Neural progenitor cell (in vitro differentiated cells): ENCODE results near the gene ITPR1. TPM values are rescaled to one million over a fixed set of nuclear protein-coding genes. Genes with fewer than 3 reads are reported as not detected.

Experiments
- DNase-seq: peaks from one replicate; pipeline ENCODE4 v3.0.0-alpha.2; 2016; ENCODE audit warnings: low spot score
- H2AFZ ChIP-seq: fragments of 200-600 bp; sonication (generic); replicated peaks from 2 replicates; pipeline ENCODE4 v1.6.1; 2016; ENCODE audit warnings: antibody characterized with exemption
- H3F3A ChIP-seq: fragments of 200-600 bp; sonication (generic); 2 replicates; pipeline ENCODE4 v1.6.1; 2016; ENCODE audit warnings: antibody characterized with exemption, low read depth
- H3K27ac ChIP-seq: fragments of 200-600 bp; sonication (generic); 2 replicates; pipeline ENCODE4 v1.5.1; 2016; ENCODE audit warnings: mild to moderate bottlenecking
- H3K27me3 ChIP-seq: fragments of 200-600 bp; sonication (generic); 2 replicates; pipeline ENCODE4 v1.6.1; 2016; ENCODE audit warnings: mild to moderate bottlenecking, moderate library complexity
- H3K36me3 ChIP-seq: fragments of 200-600 bp; sonication (generic); 2 replicates; pipeline ENCODE4 v1.5.1; 2016
- H3K4me1 ChIP-seq: fragments of 200-600 bp; sonication (generic); 2 replicates; pipeline ENCODE4 v1.6.1; 2016; ENCODE audit warnings: mixed run types
- H3K4me2 ChIP-seq: fragments of 200-600 bp; sonication (generic); 2 replicates; pipeline ENCODE4 v1.6.1; 2016
- H3K4me3 ChIP-seq: fragments of 200-600 bp; sonication (generic); 2 replicates; pipeline ENCODE4 v1.5.1; 2016
- H3K79me2 ChIP-seq: fragments of 200-600 bp; sonication (generic); 2 replicates; pipeline ENCODE4 v1.6.1; 2016; ENCODE audit warnings: low read depth
- H3K9ac ChIP-seq: fragments of 200-600 bp; sonication (generic); 2 replicates; pipeline ENCODE4 v1.6.1; 2016
- H3K9me3 ChIP-seq: fragments of 200-600 bp; sonication (generic); 2 replicates; pipeline ENCODE4 v1.5.1; 2016; ENCODE audit warnings: low read depth
- H4K20me1 ChIP-seq: fragments of 200-600 bp; sonication (generic); 2 replicates; pipeline ENCODE4 v1.6.1; 2016; ENCODE audit warnings: low read depth
- H3K27ac Mint-ChIP-seq: 3 replicates; pipeline ENCODE4 v1.8.0; 2021; ENCODE audit warnings: mixed read lengths
- H3K27me3 Mint-ChIP-seq: 2 replicates; pipeline ENCODE4 v1.8.0; 2022; ENCODE audit warnings: low read depth, mild to moderate bottlenecking, inconsistent platforms, moderate library complexity, mixed read lengths; ENCODE audit not compliant: insufficient read depth
- H3K36me3 Mint-ChIP-seq: 3 replicates; pipeline ENCODE4 v1.8.0; 2021; ENCODE audit warnings: mixed read lengths
- H3K4me1 Mint-ChIP-seq: 3 replicates; pipeline ENCODE4 v1.8.0; 2021; ENCODE audit warnings: mixed read lengths
- H3K4me3 Mint-ChIP-seq: 3 replicates; pipeline ENCODE4 v1.8.0; 2021; ENCODE audit warnings: mild to moderate bottlenecking, moderate library complexity, mixed read lengths
- H3K9me3 Mint-ChIP-seq: 3 replicates; pipeline ENCODE4 v1.8.0; 2020; ENCODE audit warnings: mixed read lengths
- EZH2 ChIP-seq: fragments of 200-600 bp; sonication (generic); IDR thresholded peaks from 2 replicates; pipeline ENCODE4 v1.6.1; 2017; ENCODE audit warnings: antibody characterized with exemption, mild to moderate bottlenecking, moderate library complexity
- EZH2phosphoT487 ChIP-seq: fragments of 200-600 bp; sonication (generic); IDR thresholded peaks from 2 replicates; pipeline ENCODE4 v1.6.1; 2017; ENCODE audit warnings: antibody characterized with exemption
- total RNA-seq: library from RNA; depleted of rRNA; stranded (reverse); fragments of >200 nt; gene quantifications from 2 replicates; pipeline ENCODE4 v1.2.3, GENCODE V29; 2015; ENCODE audit warnings: low replicate concordance
- TF ChIP-seq, protein P1 (sequence below): fragments of 200-600 bp; sonication (generic); IDR thresholded peaks from 2 replicates; pipeline ENCODE4 v1.5.1; 2017; ENCODE audit warnings: antibody characterized with exemption, mild to moderate bottlenecking

Gene ITPR1
- total RNA-seq, 1 donor from 2014 or later: 5.0 TPM

DNA sequence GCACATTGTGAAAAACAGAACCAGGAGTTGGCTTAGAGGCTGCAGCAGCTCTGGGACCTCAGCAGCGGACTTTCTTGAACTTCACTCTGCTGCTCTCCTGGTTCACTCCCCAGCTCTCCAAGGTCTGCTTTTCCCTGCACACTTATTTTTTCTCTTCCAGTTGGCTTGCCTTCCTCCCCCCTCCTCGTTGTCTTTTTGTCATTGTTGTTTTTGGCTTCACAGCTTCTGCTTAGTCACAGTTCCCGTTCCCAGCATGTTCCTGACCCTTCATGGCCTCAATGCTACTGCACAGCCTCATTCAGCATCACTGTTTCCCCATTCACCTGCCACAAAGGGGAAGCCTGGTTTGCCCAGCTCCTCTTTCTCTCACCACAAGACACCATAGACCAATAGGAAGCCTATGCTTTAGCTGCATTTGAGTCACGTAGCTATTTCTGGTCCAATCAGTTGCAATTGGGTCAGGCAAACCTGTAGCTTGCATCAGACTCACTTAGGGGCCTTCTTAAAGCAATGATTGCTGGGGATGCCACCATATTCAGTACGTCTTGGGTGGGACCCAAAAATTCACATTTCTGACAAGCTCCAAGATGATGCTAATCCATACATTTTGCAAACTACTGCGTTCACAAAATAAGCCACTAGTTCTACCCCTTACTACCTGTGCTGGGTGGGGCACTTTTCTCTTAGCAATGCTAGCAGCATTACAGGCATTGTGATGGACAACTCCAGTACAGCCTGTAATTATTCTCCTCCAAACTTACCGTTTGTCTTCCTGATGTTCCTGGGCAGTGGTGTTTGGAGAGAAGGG is 18.3 kb upstream of the ITPR1 start:
- H3K4me3 ChIP-seq: no peak overlapping the region
- no peaks in the 10 kb centered on the region for H3K36me3 ChIP-seq
- H3K79me2 ChIP-seq: no peaks in the 10 kb centered on the region
- peaks cover 9% of the 10 kb centered on the region for H3K4me1 ChIP-seq
- no peaks in the 10 kb centered on the region for H3K27me3 Mint-ChIP-seq
- peak overlapping the region; percentile 27 for H3K27ac Mint-ChIP-seq
- H2AFZ ChIP-seq: peak overlapping the region; percentile 34
- no peaks in the 10 kb centered on the region for H3K27me3 ChIP-seq
- no peak overlapping the region for H3K27ac ChIP-seq
- H3K4me2 ChIP-seq: peak overlapping the region; percentile 47
- H3K9me3 ChIP-seq: no peaks in the 10 kb centered on the region
- H3K4me3 Mint-ChIP-seq: peak overlapping the region; percentile 4
- H3K9me3 Mint-ChIP-seq: no peaks in the 10 kb centered on the region
- no peaks in the 10 kb centered on the region for H4K20me1 ChIP-seq
- TF ChIP-seq, protein P1, sequence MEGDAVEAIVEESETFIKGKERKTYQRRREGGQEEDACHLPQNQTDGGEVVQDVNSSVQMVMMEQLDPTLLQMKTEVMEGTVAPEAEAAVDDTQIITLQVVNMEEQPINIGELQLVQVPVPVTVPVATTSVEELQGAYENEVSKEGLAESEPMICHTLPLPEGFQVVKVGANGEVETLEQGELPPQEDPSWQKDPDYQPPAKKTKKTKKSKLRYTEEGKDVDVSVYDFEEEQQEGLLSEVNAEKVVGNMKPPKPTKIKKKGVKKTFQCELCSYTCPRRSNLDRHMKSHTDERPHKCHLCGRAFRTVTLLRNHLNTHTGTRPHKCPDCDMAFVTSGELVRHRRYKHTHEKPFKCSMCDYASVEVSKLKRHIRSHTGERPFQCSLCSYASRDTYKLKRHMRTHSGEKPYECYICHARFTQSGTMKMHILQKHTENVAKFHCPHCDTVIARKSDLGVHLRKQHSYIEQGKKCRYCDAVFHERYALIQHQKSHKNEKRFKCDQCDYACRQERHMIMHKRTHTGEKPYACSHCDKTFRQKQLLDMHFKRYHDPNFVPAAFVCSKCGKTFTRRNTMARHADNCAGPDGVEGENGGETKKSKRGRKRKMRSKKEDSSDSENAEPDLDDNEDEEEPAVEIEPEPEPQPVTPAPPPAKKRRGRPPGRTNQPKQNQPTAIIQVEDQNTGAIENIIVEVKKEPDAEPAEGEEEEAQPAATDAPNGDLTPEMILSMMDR: no peak
- no peak for TF ChIP-seq EZH2
- TF ChIP-seq EZH2phosphoT487: no peak
- peaks cover 9% of the 10 kb centered on the region for H3K4me1 Mint-ChIP-seq
- H3K9ac ChIP-seq: no peak overlapping the region
- peaks cover 9% of the 10 kb centered on the region for H3F3A ChIP-seq
- peak; percentile 52 for DNase-seq
- no peaks in the 10 kb centered on the region for H3K36me3 Mint-ChIP-seq

DNA sequence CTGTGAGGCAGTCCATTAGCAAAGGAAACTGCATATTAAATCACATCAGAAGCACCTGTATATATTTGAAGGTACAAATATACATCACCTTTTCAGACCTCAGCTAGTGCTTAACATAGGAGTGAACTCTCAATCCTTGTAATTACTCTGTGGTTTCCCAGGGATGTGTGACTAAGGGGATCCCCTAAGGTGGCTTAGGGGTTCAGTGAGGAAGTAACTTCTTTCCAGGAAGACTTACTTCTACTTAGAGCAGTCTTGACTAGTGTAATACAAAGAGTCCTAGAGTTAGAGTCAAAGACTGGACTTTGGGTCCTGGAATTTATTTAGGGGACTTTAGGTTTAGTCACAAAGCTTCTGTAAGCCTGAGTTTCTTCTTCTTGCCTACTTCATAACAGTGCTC is 17.3 kb upstream of the ITPR1 start:
- H4K20me1 ChIP-seq: no peaks in the 10 kb centered on the region
- H3K9me3 ChIP-seq: no peaks in the 10 kb centered on the region
- no peak for DNase-seq
- H3K79me2 ChIP-seq: no peaks in the 10 kb centered on the region
- H3K4me3 Mint-ChIP-seq: no peak overlapping the region
- no peak overlapping the region for H3K4me2 ChIP-seq
- H3K9ac ChIP-seq: no peak overlapping the region
- no peaks in the 10 kb centered on the region for H3K27me3 Mint-ChIP-seq
- H3K9me3 Mint-ChIP-seq: no peaks in the 10 kb centered on the region
- H3K36me3 ChIP-seq: no peaks in the 10 kb centered on the region
- no peak overlapping the region for H3K4me3 ChIP-seq
- no peak overlapping the region for H3K27ac ChIP-seq
- peaks cover 9% of the 10 kb centered on the region for H3K4me1 Mint-ChIP-seq
- no peaks in the 10 kb centered on the region for H3K27me3 ChIP-seq
- no peaks in the 10 kb centered on the region for H3K36me3 Mint-ChIP-seq
- H3F3A ChIP-seq: peaks cover 9% of the 10 kb centered on the region
- no peak overlapping the region for H3K27ac Mint-ChIP-seq
- no peak for TF ChIP-seq EZH2
- TF ChIP-seq, protein P1: no peak
- TF ChIP-seq EZH2phosphoT487: no peak
- peaks cover 9% of the 10 kb centered on the region for H3K4me1 ChIP-seq
- no peak overlapping the region for H2AFZ ChIP-seq

DNA sequence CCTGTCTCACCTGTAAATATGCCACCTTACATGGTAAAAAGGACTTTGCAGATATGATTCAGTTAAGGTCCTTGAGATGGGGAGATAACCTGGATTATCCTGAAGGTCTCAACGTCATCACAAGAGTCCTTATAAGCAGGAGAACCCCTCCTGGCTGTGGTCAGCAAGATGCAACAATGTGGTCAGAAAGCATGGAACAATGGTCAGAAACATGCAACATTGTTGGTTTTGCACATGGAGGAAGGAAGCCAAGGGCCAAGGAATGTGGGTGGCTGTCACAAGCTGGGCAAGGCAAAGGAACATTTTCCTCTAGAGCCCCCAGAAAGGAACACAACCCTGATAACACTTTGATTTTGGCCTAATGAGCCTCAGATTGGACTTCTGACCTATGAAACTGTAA is 16.7 kb upstream of the ITPR1 start:
- Mint-ChIP-seq H3K27ac (no peak overlapping the region), H3K27me3 (no peaks in the 10 kb centered on the region), H3K4me1 (peaks cover 9% of the 10 kb centered on the region), H3K4me3 (no peak overlapping the region), H3K9me3 (no peaks in the 10 kb centered on the region), H3K36me3 (no peaks in the 10 kb centered on the region)
- Histone ChIP-seq H3K79me2 (no peaks in the 10 kb centered on the region), H2AFZ (no peak overlapping the region), H3K27ac (no peak overlapping the region), H3F3A (peaks cover 9% of the 10 kb centered on the region), H3K4me1 (peaks cover 9% of the 10 kb centered on the region), H3K4me3 (no peak overlapping the region), H3K4me2 (no peak overlapping the region), H3K36me3 (no peaks in the 10 kb centered on the region), H3K27me3 (no peaks in the 10 kb centered on the region), H3K9me3 (no peaks in the 10 kb centered on the region), H3K9ac (no peak overlapping the region), H4K20me1 (no peaks in the 10 kb centered on the region)
- DNase-seq: no peak
- TF ChIP-seq, protein P1: no peak
- TF ChIP-seq EZH2 (no peak), EZH2phosphoT487 (no peak)
